WERI-Rb-1 (cell line): ENCODE measurements around the gene FBXO7.

ENCODE experiments used
- DNase-seq: peaks from one replicate; pipeline ENCODE4 v3.0.0-alpha.2; 2020
- H3K27ac ChIP-seq: fragments of 250-450 bp; sonication (Bioruptor Pico); 2 replicates; pipeline ENCODE4 v1.5.1; 2020; ENCODE audit warnings: mild to moderate bottlenecking, moderate library complexity
- H3K27me3 ChIP-seq: fragments of 250-450 bp; sonication (Bioruptor Pico); 2 replicates; pipeline ENCODE4 v1.5.1; 2021; ENCODE audit warnings: mild to moderate bottlenecking, low read depth, moderate library complexity; ENCODE audit not compliant: insufficient read depth, severe bottlenecking
- H3K36me3 ChIP-seq: fragments of 250-450 bp; sonication (Bioruptor Pico); 2 replicates; pipeline ENCODE4 v1.5.1; 2020; ENCODE audit warnings: mild to moderate bottlenecking, moderate library complexity
- H3K4me3 ChIP-seq: 2 replicates; pipeline ENCODE4 v1.5.1; 2011; ENCODE audit warnings: low read depth, mild to moderate bottlenecking, control low read depth, low read length
- H3K9me3 ChIP-seq: fragments of 250-450 bp; sonication (Bioruptor Pico); 2 replicates; pipeline ENCODE4 v1.5.1; 2021; ENCODE audit warnings: mild to moderate bottlenecking, moderate library complexity; ENCODE audit not compliant: severe bottlenecking
- TF ChIP-seq, protein P1 (sequence below): IDR thresholded peaks from 2 replicates; pipeline ENCODE4 v1.5.1; 2011; ENCODE audit warnings: low read depth, mild to moderate bottlenecking, control low read depth, inconsistent platforms, low read length

FBXO7 gene

GRCh38 chr22:32474635-32475467, at the start of gene FBXO7:
Gene FBXO7 (plus strand): TSS chr22:32474811. CDS start chr22:32475003, 192 bp downstream.
- no peaks in the 10 kb centered on the region for H3K27me3 ChIP-seq
- TF ChIP-seq, protein P1, sequence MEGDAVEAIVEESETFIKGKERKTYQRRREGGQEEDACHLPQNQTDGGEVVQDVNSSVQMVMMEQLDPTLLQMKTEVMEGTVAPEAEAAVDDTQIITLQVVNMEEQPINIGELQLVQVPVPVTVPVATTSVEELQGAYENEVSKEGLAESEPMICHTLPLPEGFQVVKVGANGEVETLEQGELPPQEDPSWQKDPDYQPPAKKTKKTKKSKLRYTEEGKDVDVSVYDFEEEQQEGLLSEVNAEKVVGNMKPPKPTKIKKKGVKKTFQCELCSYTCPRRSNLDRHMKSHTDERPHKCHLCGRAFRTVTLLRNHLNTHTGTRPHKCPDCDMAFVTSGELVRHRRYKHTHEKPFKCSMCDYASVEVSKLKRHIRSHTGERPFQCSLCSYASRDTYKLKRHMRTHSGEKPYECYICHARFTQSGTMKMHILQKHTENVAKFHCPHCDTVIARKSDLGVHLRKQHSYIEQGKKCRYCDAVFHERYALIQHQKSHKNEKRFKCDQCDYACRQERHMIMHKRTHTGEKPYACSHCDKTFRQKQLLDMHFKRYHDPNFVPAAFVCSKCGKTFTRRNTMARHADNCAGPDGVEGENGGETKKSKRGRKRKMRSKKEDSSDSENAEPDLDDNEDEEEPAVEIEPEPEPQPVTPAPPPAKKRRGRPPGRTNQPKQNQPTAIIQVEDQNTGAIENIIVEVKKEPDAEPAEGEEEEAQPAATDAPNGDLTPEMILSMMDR, result peak; percentile 53
- H3K27ac ChIP-seq, result peak within 1 kb of the TSS; percentile 90
- DNase-seq, result peak; percentile 94
- H3K36me3 ChIP-seq, result peaks cover 3% of the 10 kb centered on the region; the same call in 1 of the 2 replicates
- no peaks in the 10 kb centered on the region for H3K9me3 ChIP-seq
- peak within 1 kb of the TSS; percentile 85 for H3K4me3 ChIP-seq

GRCh38 chr22:32426881-32427280, 47.7 kb upstream of the FBXO7 start:
- DNase-seq, result no peak
- no peaks in the 10 kb centered on the region for H3K9me3 ChIP-seq
- H3K27ac ChIP-seq, result no peak overlapping the region
- TF ChIP-seq, protein P1, result no peak
- H3K4me3 ChIP-seq, result no peak overlapping the region
- H3K36me3 ChIP-seq, result no peaks in the 10 kb centered on the region
- peaks cover 25% of the 10 kb centered on the region for H3K27me3 ChIP-seq

- H3K27me3 ChIP-seq, result peaks cover 10% of the 10 kb centered on the region
- no peaks in the 10 kb centered on the region for H3K9me3 ChIP-seq
Observed at GRCh38 chr22:32430352-32430751, 44.3 kb upstream of the FBXO7 start.

DNA sequence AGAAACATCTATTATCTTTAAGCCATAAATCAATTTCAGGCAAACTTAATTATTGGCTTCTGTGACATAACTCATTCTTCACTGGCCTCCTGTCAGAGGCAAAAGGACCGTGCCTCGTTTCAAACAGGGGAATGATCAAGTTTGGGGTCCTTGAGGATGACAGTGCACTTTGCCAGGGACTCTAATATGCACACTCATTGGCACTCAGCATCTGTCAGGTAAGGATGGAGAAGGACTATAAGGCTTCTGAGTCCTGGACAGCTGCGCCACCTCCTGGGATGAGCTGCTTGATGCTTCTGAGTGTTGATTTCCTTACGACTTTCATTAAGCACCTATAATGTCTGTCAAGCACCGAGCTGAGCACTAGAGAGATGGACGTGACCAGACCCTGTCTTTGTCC, 30.5 kb upstream of the FBXO7 start:
- TF ChIP-seq, protein P1, result peak; percentile 83
- H3K9me3 ChIP-seq, result no peaks in the 10 kb centered on the region
- peaks cover 28% of the 10 kb centered on the region for H3K27me3 ChIP-seq
- H3K27ac ChIP-seq, result no peak overlapping the region
- H3K36me3 ChIP-seq, result no peaks in the 10 kb centered on the region
- H3K4me3 ChIP-seq, result no peak overlapping the region
- DNase-seq, result peak; percentile 51

More at GRCh38 chr22:32430352-32430751, 44.3 kb upstream of the FBXO7 start:
- Histone ChIP-seq H3K27ac (no peak overlapping the region), H3K4me3 (no peak overlapping the region), H3K36me3 (no peaks in the 10 kb centered on the region)
- no peak for DNase-seq
- TF ChIP-seq, protein P1, result no peak

DNA sequence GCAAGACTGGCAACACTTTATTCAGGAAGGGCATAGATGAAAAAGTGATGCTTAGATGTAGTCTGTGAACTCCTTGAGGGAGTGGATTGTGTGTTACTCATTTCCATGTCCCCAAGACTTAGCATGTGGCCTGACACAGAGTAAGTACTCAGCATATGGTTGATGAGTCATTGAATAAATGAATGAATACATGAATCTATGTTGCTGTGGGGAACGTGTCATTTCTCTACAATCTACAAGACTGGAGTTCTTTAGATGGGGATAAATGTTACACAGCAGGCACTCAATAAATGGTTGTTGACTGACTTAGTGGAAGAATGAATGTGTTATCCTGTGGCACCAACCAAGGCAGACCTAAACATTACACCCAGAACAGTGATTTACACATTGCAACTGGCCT, 28.3 kb upstream of the FBXO7 start:
- TF ChIP-seq, protein P1, result no peak
- no peak for DNase-seq

GRCh38 chr22:32448980-32449379, 25.6 kb upstream of the FBXO7 start:
- Histone ChIP-seq H3K9me3 (peaks cover 3% of the 10 kb centered on the region), H3K36me3 (no peaks in the 10 kb centered on the region), H3K4me3 (no peak overlapping the region), H3K27me3 (peaks cover 16% of the 10 kb centered on the region), H3K27ac (no peak overlapping the region)
- TF ChIP-seq, protein P1, result no peak
- no peak for DNase-seq

More for the DNA sequence above, 28.3 kb upstream of the FBXO7 start:
- Histone ChIP-seq H3K27me3 (peaks cover 23% of the 10 kb centered on the region), H3K4me3 (no peak overlapping the region), H3K36me3 (no peaks in the 10 kb centered on the region), H3K27ac (no peak overlapping the region), H3K9me3 (peaks cover 3% of the 10 kb centered on the region)
